ENCODE results near the gene RTL10. TPM values are rescaled to one million over a fixed set of nuclear protein-coding genes. Genes with fewer than 3 reads are reported as not detected.

RTL10 gene
- total and polyA plus RNA-seq, 2 donors (not counting 1 experiment from before 2014, with no cell fraction given): 6.4 to 15.2 TPM

- POLR2A ChIA-PET: no interaction called here
Observed at GRCh38 chr22:19822301-19823117, 32.2 kb downstream of the RTL10 start.

More at GRCh38 chr22:19822301-19823117, 32.2 kb downstream of the RTL10 start:
- no peak overlapping the region for H3K4me2 ChIP-seq (replicated peaks; ENCODE audit: low read depth, low read length, poor library complexity, severe bottlenecking)
- no peaks in the 10 kb centered on the region for H3K9me3 Mint-ChIP-seq (ENCODE audit: insufficient read depth)
- no peaks in the 10 kb centered on the region for H3K27me3 Mint-ChIP-seq
- CTCF ChIA-PET: interaction anchor here (0.6 kb wide), 1 partner anchor 126 kb away, joined by 3 read pairs; no protein-coding TSS in a partner anchor
- H3K9ac ChIP-seq (ENCODE audit: low read length): no peak overlapping the region
- no peaks in the 10 kb centered on the region for H3K4me1 ChIP-seq (ENCODE audit: control insufficient read depth in 2 of 2, insufficient read depth in 2 of 2, low read length in 2 of 2)
- no peak overlapping the region for H3K4me3 Mint-ChIP-seq
- H3K4me3 ChIP-seq (ENCODE audit: control extremely low read depth in 1 of 5, extremely low read depth in 1 of 5, insufficient read depth in 1 of 5, low read depth in 2 of 5, low read length in 4 of 5): no peak overlapping the region
- peaks cover 8% of the 10 kb centered on the region for H3K79me2 ChIP-seq (ENCODE audit: control insufficient read depth, insufficient read depth, low read length)
- no peak overlapping the region for H3K27ac ChIP-seq (ENCODE audit: low read length in 2 of 2)
- no peak overlapping the region for H3K27ac Mint-ChIP-seq
- DNase-seq: no peak
- no peak for ATAC-seq (ENCODE audit: low read depth)
- H2AFZ ChIP-seq (ENCODE audit: insufficient read depth, low read depth, low read length, poor library complexity, severe bottlenecking): no peak overlapping the region
- 92% methylated on average over 10 of the region's 18 CpGs for WGBS (ENCODE audit: insufficient coverage)
- H3K9me3 ChIP-seq (ENCODE audit: control extremely low read depth in 1 of 3, control insufficient read depth in 2 of 3, insufficient read depth in 1 of 3, low read length in 2 of 3): no peaks in the 10 kb centered on the region
- peaks cover 0 to 5% of the 10 kb centered on the region in 2 experiments for H3K36me3 ChIP-seq (replicated peaks in 1 of 2; ENCODE audit: control extremely low read depth in 1 of 2, control insufficient read depth in 1 of 2, extremely low read depth in 1 of 2, insufficient read depth in 2 of 2, low read length in 1 of 2)
- peaks cover 1% of the 10 kb centered on the region for H3K4me1 Mint-ChIP-seq
- H4K20me1 ChIP-seq (ENCODE audit: control insufficient read depth, insufficient read depth, low read length, poor library complexity, severe bottlenecking): no peaks in the 10 kb centered on the region
- intact Hi-C loops (cut with micrococcal nuclease): no loop called here
- no peaks in the 10 kb centered on the region for H3K27me3 ChIP-seq (replicated peaks in 1 of 4; ENCODE audit: control extremely low read depth in 1 of 4, control insufficient read depth in 3 of 4, insufficient read depth in 4 of 4, low read length in 3 of 4)
- TF ChIP-seq EZH2 (IDR thresholded peaks at IDR 0.05; ENCODE audit: borderline replicate concordance, insufficient read depth, low read depth, low read length, poor library complexity, severe bottlenecking) (no peak), CTCF (IDR thresholded peaks at IDR 0.05) (no peak)

Measured in B cell (primary cell).